ENCODE measurements around the gene CEP89.
"Not testable (repeated sequence)": the region's sequence is repeated elsewhere in the genome, so short reads cannot be mapped to it uniquely, and the experiment has no call there.

CEP89 gene

GRCh38 chr19:32890841-32891240 lies 80.9 kb downstream of the CEP89 start:
- no peak for DNase-seq

GRCh38 chr19:32890326-32890725 lies 81.4 kb downstream of the CEP89 start:
- DNase-seq, result no peak

GRCh38 chr19:32889137-32889934 lies 82.4 kb downstream of the CEP89 start:
- no peak for DNase-seq

- DNase-seq, result no peak
Measured at GRCh38 chr19:32887572-32888215, 84.1 kb downstream of the CEP89 start.

GRCh38 chr19:32886241-32886640 lies 85.5 kb downstream of the CEP89 start:
- DNase-seq, result no peak

- not testable (repeated sequence) for DNase-seq
Measured at GRCh38 chr19:32885255-32885654, 86.5 kb downstream of the CEP89 start.

GRCh38 chr19:32881766-32882165 lies 90.0 kb downstream of the CEP89 start:
- DNase-seq, result no peak

GRCh38 chr19:32880622-32881021 lies 91.1 kb downstream of the CEP89 start:
- DNase-seq, result no peak

GRCh38 chr19:32879741-32880140 lies 92.0 kb downstream of the CEP89 start:
- DNase-seq, result no peak

GRCh38 chr19:32878988-32879387 lies 92.8 kb downstream of the CEP89 start:
- no peak for DNase-seq

- no peak for DNase-seq
Measured at GRCh38 chr19:32877977-32878745, 93.6 kb downstream of the CEP89 start.

- no peak for DNase-seq
Measured at GRCh38 chr19:32877323-32877912, 94.3 kb downstream of the CEP89 start.

GRCh38 chr19:32876919-32877285 lies 94.9 kb downstream of the CEP89 start:
- DNase-seq, result no peak

- DNase-seq, result no peak
Measured at GRCh38 chr19:32876236-32876918, 95.4 kb downstream of the CEP89 start.

GRCh38 chr19:32875428-32875827 lies 96.3 kb downstream of the CEP89 start:
- no peak for DNase-seq

- no peak for DNase-seq
Measured at GRCh38 chr19:32874605-32875004, 97.2 kb downstream of the CEP89 start.

- DNase-seq, result peak in 1 of 2 donors; percentile 7
Measured at GRCh38 chr19:32873247-32873959, 98.4 kb downstream of the CEP89 start.

- no peak for DNase-seq
Measured at GRCh38 chr19:32872391-32872790, 99.4 kb downstream of the CEP89 start.

GRCh38 chr19:32870981-32871451 lies 100.7 kb downstream of the CEP89 start:
- DNase-seq, result no peak

- DNase-seq, result no peak
Measured at GRCh38 chr19:32869966-32870573, 101.7 kb downstream of the CEP89 start.

GRCh38 chr19:32869369-32869965 lies 102.3 kb downstream of the CEP89 start, which contains the start of gene SLC7A9:
Gene SLC7A9 (minus strand): TSS chr19:32869767. CDS start chr19:32868534, 1,233 bp downstream.
- DNase-seq, result no peak

Data from stimulated activated CD4-positive, alpha-beta T cell treated with anti-CD3 and anti-CD28 coated beads, Interleukin-2, amount 100 ng/mL, for 48 hours (primary cell).